Natural killer cell (primary cell): ENCODE data around the gene GFRA4. TPM values are rescaled to one million over a fixed set of nuclear protein-coding genes. Genes with fewer than 3 reads are reported as not detected.

ENCODE experiments used
- ATAC-seq, 3 donors: fragments of 150-1000 bp in 2 of 3; fragments of 200-7000 bp in 1 of 3; cut with Tn5 transposase; 1 replicate in 1 of 3; 2 replicates in 2 of 3; pipeline ENCODE4 v1.10.0; 2021; ENCODE audit warnings: mild to moderate bottlenecking in 2 of 3, moderate library complexity in 2 of 3
- DNase-seq, 2 donors: peaks; one replicate each; pipeline versions ENCODE4 v3.0.0 to v3.0.0-alpha.2; 2013 to 2021; ENCODE audit warnings: mixed read lengths in 1 of 2
- H3K27ac ChIP-seq: one replicate; pipeline ENCODE4 v1.5.1; 2013; ENCODE audit warnings: mild to moderate bottlenecking, low read length
- H3K27me3 ChIP-seq: one replicate; pipeline ENCODE4 v1.6.1; 2013; ENCODE audit warnings: low read length; ENCODE audit not compliant: control insufficient read depth, insufficient read depth
- H3K36me3 ChIP-seq: one replicate; pipeline ENCODE4 v1.6.1; 2013; ENCODE audit warnings: low read length; ENCODE audit not compliant: control insufficient read depth, insufficient read depth
- H3K4me1 ChIP-seq: one replicate; pipeline ENCODE4 v1.6.1; 2013; ENCODE audit warnings: low read length; ENCODE audit not compliant: control insufficient read depth, insufficient read depth
- H3K4me3 ChIP-seq: one replicate; pipeline ENCODE4 v1.5.1; 2013; ENCODE audit warnings: low read length
- H3K9me3 ChIP-seq: one replicate; pipeline ENCODE4 v1.6.1; 2013; ENCODE audit warnings: low read length; ENCODE audit not compliant: control insufficient read depth, insufficient read depth
- H3K27ac Mint-ChIP-seq, 2 donors: one replicate each; pipeline ENCODE4 v1.8.0; 2022; ENCODE audit warnings: mild to moderate bottlenecking in 2 of 2, mixed read lengths in 2 of 2, moderate library complexity in 1 of 2
- H3K27me3 Mint-ChIP-seq, 2 donors: one replicate each; pipeline ENCODE4 v1.8.0; 2022; ENCODE audit warnings: low read depth in 2 of 2, mixed read lengths in 2 of 2
- H3K36me3 Mint-ChIP-seq: one replicate; pipeline ENCODE4 v1.8.0; 2022; ENCODE audit warnings: mixed read lengths
- H3K4me1 Mint-ChIP-seq, 2 donors: one replicate each; pipeline ENCODE4 v1.8.0; 2022; ENCODE audit warnings: mixed read lengths in 2 of 2
- H3K4me3 Mint-ChIP-seq: one replicate; pipeline ENCODE4 v1.8.0; 2022; ENCODE audit warnings: mild to moderate bottlenecking, moderate library complexity, mixed read lengths
- H3K9me3 Mint-ChIP-seq, 2 donors: one replicate each; pipeline ENCODE4 v1.8.0; 2022; ENCODE audit warnings: mixed read lengths in 2 of 2
- WGBS: methylation state at CpG from one replicate; pipeline ENCODE4 v1.1.7; 2013; ENCODE audit warnings: missing lambda C conversion rate; ENCODE audit not compliant: insufficient coverage; 5-methylcytosine and 5-hydroxymethylcytosine counted together
- intact Hi-C: fragments of 100-400 bp; cut with micrococcal nuclease; formaldehyde crosslinking; loops from one replicate; pipeline ENCODE4 v1.14.2; 2022
- total RNA-seq, 4 donors: library from RNA; stranded (reverse); fragments of 120-200 nt in 1 of 4; gene quantifications; one replicate each; pipeline versions ENCODE4 v1.2.3 to v1.2.4, GENCODE V29; 2013 to 2022
- TF ChIP-seq, protein P1 (sequence below): fragments of 200-600 bp; IDR thresholded peaks from one replicate; pipeline ENCODE4 v1.8.0; 2022; ENCODE audit warnings: antibody characterized with exemption

GFRA4 gene
- total RNA-seq, 3 donors from 2014 or later (not counting 1 experiment from before 2014, with no cell fraction given) = not detected

DNA sequence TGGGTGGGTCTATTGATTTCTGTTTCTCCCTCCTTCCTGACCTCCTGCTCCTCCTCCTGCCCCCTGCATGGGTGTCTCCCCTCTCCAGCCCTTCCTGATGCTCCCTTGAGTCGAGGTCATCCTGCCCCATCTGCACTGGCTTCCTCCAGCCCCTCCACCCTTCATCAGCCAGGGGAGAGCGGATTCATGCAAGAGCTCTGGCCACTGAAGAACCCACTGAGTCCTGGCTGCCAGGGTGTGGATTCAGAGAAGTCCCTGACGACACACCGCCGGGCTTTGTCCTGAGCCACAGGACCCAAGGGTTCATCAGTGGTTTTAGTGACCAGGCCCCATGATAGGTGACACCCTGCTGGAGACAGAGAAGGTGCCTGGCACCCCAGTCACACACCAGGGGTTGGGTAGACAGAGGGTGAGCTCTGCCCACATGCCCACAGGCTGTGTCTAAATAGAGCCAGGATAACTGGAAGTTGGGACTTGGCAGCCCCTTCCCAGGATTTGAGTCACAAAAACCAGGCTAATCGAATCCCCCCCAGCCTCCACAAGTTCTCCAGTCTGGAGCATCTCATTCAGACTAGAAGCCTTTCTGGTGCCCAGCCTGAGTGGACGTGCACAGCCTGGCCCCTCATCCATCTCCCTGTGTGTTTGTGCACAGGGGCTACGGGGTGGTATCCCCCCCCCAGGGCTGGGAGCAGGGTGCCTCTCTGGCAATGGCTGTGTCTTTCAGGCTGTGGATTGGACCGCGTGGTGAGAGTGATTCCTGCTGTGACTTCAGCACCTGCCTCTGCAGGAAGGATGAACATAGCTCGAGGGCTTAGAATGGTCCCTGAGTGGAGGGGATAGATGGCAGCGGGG lies 1.2 kb downstream of the GFRA4 start:
- TF ChIP-seq, protein P1, sequence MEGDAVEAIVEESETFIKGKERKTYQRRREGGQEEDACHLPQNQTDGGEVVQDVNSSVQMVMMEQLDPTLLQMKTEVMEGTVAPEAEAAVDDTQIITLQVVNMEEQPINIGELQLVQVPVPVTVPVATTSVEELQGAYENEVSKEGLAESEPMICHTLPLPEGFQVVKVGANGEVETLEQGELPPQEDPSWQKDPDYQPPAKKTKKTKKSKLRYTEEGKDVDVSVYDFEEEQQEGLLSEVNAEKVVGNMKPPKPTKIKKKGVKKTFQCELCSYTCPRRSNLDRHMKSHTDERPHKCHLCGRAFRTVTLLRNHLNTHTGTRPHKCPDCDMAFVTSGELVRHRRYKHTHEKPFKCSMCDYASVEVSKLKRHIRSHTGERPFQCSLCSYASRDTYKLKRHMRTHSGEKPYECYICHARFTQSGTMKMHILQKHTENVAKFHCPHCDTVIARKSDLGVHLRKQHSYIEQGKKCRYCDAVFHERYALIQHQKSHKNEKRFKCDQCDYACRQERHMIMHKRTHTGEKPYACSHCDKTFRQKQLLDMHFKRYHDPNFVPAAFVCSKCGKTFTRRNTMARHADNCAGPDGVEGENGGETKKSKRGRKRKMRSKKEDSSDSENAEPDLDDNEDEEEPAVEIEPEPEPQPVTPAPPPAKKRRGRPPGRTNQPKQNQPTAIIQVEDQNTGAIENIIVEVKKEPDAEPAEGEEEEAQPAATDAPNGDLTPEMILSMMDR = no peak
- ATAC-seq = no peak
- H3K4me3 Mint-ChIP-seq = no peak overlapping the region
- no peak overlapping the region for H3K27ac ChIP-seq
- no peak overlapping the region for H3K27ac Mint-ChIP-seq
- 67% methylated on average over 11 of the region's 12 CpGs for WGBS
- DNase-seq = no peak
- no peaks in the 10 kb centered on the region for H3K36me3 Mint-ChIP-seq
- H3K27me3 Mint-ChIP-seq = peaks cover 34 to 35% of the 10 kb centered on the region in 2 donors
- peaks cover 60% of the 10 kb centered on the region for H3K4me1 ChIP-seq
- H3K27me3 ChIP-seq = peaks cover 37% of the 10 kb centered on the region
- H3K4me1 Mint-ChIP-seq = peaks cover 21 to 40% of the 10 kb centered on the region in 2 donors
- H3K4me3 ChIP-seq = no peak overlapping the region
- no peaks in the 10 kb centered on the region for H3K9me3 ChIP-seq
- intact Hi-C loops = no loop called here
- no peaks in the 10 kb centered on the region for H3K9me3 Mint-ChIP-seq
- no peaks in the 10 kb centered on the region for H3K36me3 ChIP-seq

DNA sequence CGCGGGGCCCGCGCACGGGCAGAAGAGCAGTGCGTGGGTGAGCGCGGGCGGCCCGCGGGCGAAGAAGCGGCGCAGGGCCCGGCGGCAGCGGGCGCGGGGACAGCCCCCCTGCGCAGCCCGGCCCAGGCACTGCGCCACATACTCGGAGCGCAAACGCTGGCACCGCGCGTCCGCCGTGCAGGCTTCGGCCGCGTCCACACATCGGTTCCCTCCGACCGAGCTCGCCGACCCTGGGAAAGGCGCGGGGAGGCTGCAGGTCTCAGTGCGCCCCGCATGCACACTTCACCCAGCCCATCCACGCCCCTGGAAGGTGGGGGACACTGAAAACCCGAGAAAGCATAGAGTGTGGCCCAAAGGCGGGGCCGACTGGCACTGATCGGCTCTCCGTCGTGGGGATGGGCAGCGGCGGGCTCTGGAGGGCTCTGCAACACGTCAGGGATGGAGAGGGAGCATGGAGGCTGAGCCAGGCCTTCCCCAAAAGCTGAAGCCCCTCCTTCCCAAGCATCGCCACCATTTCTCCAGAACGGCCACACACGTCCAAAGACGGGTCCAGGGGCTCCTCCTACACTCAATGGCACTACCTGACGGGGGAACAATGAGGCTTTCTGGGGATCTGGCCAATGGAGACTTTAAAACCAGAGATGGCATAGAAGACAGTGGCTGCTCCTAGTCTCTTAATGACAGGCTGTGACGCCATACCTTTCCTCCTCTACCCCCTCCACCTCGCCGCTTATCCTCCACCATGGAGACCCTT lies 2.0 kb downstream of the GFRA4 start:
- Mint-ChIP-seq H3K27ac (no peak overlapping the region), H3K27me3 (peaks cover 34 to 35% of the 10 kb centered on the region in 2 donors)

GRCh38 chr20:3660262-3661059 lies 2.7 kb downstream of the GFRA4 start:
- Histone ChIP-seq H3K27me3 (peaks cover 37% of the 10 kb centered on the region), H3K27ac (no peak overlapping the region), H3K9me3 (no peaks in the 10 kb centered on the region), H3K4me1 (peaks cover 44% of the 10 kb centered on the region), H3K4me3 (no peak overlapping the region), H3K36me3 (no peaks in the 10 kb centered on the region)
- no peak for ATAC-seq
- H3K9me3 Mint-ChIP-seq = no peaks in the 10 kb centered on the region
- no peaks in the 10 kb centered on the region for H3K36me3 Mint-ChIP-seq
- intact Hi-C loops = no loop called here
- DNase-seq = no peak
- H3K27me3 Mint-ChIP-seq = peaks cover 34 to 35% of the 10 kb centered on the region in 2 donors
- peaks cover 8 to 24% of the 10 kb centered on the region in 2 donors for H3K4me1 Mint-ChIP-seq
- 5% methylated on average over 75 of the region's 75 CpGs for WGBS
- TF ChIP-seq, protein P1 = no peak
- H3K27ac Mint-ChIP-seq = no peak overlapping the region
- no peak overlapping the region for H3K4me3 Mint-ChIP-seq

More for the DNA sequence above, 2.0 kb downstream of the GFRA4 start:
- ATAC-seq (no peak), DNase-seq (no peak)
- Histone ChIP-seq H3K36me3 (no peaks in the 10 kb centered on the region), H3K9me3 (no peaks in the 10 kb centered on the region), H3K4me1 (peaks cover 51% of the 10 kb centered on the region), H3K27me3 (peaks cover 37% of the 10 kb centered on the region), H3K4me3 (no peak overlapping the region), H3K27ac (no peak overlapping the region)
- H3K9me3 Mint-ChIP-seq = no peaks in the 10 kb centered on the region
- H3K4me1 Mint-ChIP-seq = peaks cover 15 to 32% of the 10 kb centered on the region in 2 donors
- no peaks in the 10 kb centered on the region for H3K36me3 Mint-ChIP-seq
- intact Hi-C loops = no loop called here
- TF ChIP-seq, protein P1 = no peak
- H3K4me3 Mint-ChIP-seq = no peak overlapping the region
- 13% methylated on average over 60 of the region's 60 CpGs for WGBS
